ENCODE results near the gene SFXN5.

The SFXN5 gene

GRCh38 chr2:72955228-72956049 is 116.1 kb downstream of the SFXN5 start:
- DNase-seq (ENCODE audit: low spot score), result no peak

DNA sequence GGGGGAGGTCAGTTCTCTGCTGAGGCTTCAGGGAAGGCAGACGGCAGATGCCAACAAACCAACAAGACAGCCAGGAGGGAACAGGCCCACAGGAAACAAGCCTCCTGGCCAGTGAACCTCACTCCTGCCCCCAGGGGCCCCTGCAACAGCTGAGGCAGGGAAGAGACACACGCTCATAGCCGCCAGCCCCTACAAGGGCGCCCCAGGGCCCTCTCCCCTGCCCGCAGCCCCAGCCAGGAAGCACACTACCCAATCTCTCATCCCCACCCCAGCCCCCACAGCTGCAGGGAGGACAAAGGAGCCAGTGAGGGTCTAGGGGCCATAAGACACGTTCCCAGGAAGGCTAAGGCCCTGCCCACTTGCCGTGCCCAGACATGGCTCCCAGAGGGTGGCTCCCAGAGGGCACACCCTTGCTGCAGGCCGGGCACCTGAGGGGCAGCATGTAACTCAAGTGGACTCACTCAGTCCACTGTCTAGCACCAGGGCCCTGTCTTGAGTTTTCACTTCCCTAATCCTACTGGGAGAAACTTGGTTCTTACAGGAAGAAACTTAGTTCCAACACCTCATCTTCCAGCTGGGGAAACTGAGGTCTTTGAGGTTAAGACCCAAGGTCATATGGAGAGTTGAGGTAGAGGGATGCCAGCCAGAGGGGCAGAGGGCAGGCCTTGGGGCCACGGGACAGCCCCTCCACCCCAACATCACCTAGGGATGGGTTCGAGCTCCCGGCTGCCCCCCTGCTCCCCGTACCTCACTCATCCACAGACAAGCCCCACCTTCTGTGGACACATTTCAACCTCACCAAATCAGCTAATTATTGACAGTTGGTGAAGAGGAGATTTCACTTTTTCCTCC is 116.9 kb downstream of the SFXN5 start:
- no peak for DNase-seq (ENCODE audit: low spot score)

DNA sequence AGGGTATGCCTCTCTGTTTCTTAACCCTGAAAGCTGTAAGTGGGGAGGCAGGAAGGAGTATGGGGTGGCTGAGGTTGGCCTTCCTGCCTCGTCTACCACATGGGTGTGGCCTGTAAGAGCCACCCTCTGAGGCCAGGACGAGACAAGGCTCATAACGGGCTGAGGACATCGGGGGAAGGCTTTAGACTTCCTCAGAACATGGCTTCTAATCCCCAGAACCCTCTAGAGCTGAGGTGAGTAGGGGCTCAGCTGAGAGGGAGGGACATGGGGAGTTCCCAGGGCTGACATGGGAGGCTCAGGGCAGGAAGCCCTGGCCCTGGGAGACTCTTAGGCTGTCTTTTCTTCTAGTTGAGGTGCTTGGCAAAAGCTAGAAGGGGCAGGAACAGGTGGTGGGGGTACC is 117.5 kb downstream of the SFXN5 start:
- DNase-seq (ENCODE audit: low spot score), result no peak

- no peak for DNase-seq (ENCODE audit: low spot score)
Measured at GRCh38 chr2:72953528-72953927, 118.0 kb downstream of the SFXN5 start.

DNA sequence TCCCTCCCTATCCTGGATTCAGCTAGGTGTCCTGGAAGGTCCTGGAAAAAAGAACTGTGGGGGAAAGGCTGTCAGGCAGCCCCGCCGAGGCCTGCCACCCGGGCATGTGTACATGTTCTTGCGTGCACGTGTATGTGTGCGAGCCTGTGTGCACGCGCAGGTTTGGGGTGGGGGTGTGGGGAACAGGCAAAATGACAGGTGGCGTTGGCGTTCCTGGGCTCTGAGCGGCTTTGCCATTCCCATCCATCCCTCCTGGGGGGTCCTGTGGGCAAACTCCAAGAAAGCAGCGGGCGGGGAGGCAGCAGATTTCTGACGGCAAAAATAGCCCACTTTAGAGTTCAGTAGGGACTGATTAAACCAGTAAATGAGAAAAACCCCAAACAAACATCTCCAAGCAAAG is 118.6 kb downstream of the SFXN5 start:
- DNase-seq (ENCODE audit: low spot score), result no peak

DNA sequence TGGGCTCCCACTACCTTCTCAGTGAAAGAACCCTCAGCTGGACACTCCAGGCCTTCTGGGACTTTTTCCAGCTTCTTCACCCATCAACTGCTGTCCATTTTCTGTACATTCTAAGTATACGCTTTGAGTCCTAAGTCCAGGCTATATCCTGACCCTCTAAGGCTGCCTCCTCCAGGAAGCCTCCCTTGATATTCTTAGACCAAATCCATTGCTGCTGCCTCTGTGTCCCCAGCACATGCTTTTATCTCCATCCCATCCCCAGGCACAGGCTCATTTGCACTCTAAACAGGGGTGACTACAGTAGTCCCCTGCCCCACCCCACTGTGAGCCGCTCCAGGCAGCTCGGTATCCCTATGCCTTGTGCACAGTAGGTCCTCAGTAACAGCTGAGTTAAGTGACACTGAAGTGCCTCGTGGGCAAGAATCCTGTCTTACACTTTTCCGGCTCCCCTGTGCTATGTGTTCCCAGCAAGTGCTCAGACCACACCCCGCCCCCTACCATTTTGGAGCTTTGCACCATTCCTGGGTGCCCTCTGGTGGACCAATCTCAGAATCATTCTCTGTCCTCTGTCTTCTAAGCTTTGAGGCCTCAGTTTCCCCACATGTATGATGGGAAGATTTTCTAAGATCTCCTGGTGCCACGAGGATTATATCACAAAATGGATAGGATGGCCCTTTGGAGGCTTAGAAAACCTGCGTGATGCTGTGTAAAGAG is 119.2 kb downstream of the SFXN5 start:
- no peak for DNase-seq (ENCODE audit: low spot score)

DNA sequence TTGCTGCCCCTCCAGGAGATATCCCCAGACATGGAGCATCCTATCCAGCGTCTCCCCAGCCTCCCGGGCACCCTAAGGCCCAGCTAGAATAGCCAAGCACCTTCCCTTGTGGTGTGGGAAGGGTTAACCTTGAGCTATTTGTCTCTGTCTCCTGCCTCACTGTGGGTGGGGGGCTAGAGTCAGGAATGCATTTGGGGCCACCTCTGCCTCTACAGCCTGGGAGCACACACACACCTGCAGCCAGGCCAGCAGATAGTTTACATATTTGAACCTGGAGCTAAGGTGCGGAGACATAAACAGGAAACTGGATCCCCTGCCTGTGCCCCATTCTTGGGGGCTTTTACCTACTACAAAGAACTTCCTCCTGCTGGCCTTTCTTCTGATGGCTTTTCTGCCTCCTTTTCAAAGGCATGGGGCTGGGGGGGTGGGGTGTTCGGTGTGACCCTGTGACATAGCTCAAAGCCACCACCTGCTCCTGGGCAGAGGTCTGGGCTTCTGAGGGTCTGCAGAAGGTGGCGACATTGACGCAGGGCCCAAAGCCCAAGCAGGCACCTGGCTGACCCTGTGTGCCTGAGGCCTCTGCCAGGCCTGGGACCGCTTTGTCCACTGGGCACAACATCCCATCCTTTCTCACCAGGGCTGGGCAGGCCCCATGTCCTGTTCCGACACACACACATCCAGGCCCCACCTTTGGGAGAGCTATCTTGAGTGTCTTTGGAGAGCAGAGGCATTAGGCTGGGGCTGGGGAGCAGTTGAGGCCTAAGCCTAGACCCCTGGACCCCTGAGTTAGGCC is 120.0 kb downstream of the SFXN5 start:
- DNase-seq (ENCODE audit: low spot score), result no peak

DNA sequence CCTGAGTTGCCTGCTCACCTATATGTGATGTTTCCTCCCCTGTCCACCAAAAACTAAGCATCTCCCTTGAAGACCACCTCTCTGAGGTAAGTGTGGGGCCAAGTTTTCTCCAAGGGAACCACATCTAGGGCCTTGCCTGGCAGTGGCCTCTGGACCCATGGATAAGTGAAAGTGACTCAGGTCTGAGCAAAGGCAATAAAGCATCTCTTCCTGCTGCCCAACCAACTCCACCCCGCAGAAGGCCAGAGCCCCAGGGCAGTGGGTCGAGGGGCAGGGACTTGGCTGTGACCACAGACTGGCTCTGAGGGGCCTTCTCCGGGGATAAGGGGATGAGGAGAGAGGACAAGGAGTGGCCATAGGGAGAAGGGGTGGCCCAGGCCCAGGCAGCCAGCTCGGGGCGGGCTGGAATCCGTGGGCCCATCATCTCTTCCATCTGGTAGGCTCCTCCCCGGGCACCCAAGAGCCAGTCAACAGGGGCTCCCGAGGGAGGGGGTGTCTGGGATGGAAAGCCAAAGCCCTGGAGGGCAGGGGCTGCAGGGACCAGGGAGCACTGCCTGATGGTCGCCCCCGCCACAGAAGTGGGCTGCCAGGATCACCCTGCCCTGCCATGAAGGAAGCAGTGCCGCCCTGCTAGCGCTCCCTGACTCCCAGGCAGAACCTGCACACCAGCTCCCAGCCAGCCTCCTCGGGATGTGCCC is 120.8 kb downstream of the SFXN5 start:
- no peak for DNase-seq (ENCODE audit: low spot score)

GRCh38 chr2:72949642-72950041 is 121.9 kb downstream of the SFXN5 start:
- no peak for DNase-seq (ENCODE audit: low spot score)

DNA sequence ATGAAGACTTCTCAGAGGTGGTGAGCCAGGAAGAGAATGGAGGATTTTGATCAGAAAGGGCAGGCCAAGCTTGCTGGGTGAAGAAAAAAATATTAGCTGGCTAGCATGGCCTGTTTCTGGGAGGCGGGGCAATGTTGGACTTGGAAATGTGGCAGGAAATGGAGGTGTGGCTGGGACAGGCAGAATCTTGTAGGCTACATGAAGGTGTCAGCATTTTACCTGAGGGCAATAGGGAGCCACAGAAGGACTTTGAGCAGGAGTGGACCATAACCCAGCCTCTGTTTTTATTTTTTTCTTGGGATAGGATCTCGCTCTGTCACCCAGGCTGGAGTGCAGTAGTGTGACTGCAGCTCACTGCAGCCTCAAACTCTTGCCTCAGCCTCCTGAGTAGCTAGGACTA is 122.5 kb downstream of the SFXN5 start:
- DNase-seq (ENCODE audit: low spot score), result no peak

- DNase-seq (ENCODE audit: low spot score), result no peak
Measured at GRCh38 chr2:72947952-72948830, 123.3 kb downstream of the SFXN5 start.

DNA sequence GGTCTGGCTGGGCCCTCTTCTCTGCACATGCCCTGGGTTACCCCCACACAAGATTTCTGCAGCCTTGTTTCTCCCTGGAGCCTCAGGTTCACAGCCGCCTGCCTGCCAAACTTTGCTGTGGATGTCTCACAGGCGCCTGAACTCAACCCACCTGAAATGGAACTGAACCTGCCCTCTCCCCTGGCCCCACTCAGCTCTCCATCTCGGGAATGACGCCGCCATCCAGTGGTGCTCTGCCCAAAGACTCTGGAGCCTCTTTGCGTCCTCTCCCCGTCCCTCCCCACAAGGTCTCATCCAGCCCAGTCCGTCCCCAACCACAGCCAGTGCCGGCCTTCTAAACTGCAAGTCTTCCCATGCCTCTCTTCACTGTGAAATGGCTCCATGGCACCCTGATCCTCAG is 125.0 kb downstream of the SFXN5 start:
- DNase-seq (ENCODE audit: low spot score), result no peak

DNA sequence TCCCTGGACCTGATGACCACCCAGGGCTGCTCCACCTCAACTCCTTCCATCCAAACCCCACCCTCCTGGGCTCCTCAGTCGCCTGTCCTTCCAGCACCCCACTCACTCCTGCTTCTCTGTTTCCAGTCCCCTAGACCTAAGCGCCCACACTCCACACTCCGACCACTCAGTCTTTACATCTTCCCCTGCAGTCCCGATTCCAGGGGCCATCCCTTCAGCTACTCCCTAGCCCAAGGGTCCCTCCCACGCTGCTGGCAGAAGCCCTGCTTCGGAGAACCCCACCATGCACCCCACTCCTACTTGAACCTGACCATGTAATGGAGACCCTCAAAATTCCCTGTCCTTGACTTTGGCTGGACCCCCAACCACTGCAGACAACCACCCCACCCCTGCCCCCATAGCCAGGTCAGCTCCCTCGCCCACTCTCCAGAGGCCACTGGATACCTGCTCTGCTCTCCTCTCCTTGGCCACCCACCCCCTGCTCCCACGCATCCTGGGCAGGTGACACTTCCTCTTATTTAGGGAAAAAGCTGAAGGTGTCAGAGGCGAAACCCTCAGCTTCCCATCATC is 126.0 kb downstream of the SFXN5 start:
- no peak for DNase-seq (ENCODE audit: low spot score)

- no peak for DNase-seq (ENCODE audit: low spot score)
Measured at GRCh38 chr2:72944804-72945449, 126.6 kb downstream of the SFXN5 start.

GRCh38 chr2:72943540-72944395 is 127.7 kb downstream of the SFXN5 start:
- DNase-seq (ENCODE audit: low spot score), result no peak

GRCh38 chr2:72942881-72943418 is 128.6 kb downstream of the SFXN5 start:
- no peak for DNase-seq (ENCODE audit: low spot score)

GRCh38 chr2:72942293-72942692 is 129.2 kb downstream of the SFXN5 start:
- DNase-seq (ENCODE audit: low spot score), result no peak

- DNase-seq (ENCODE audit: low spot score), result no peak
Measured at GRCh38 chr2:72940786-72941185, 130.7 kb downstream of the SFXN5 start.
